BLaER1 (cell line): ENCODE data around the gene IFITM2.
A peak's percentile ranks its signal among the peaks of the same experiment; 100 is the strongest.
"Not testable (repeated sequence)": the region's sequence is repeated elsewhere in the genome, so short reads cannot be mapped to it uniquely, and the experiment has no call there.

ENCODE experiments used
- H3K27ac ChIP-seq: shearing (Covaris generic); formaldehyde crosslinking; 2 replicates; pipeline ENCODE4 v1.8.1; 2022
- H3K27me3 ChIP-seq: shearing (Covaris generic); formaldehyde crosslinking; 2 replicates; pipeline ENCODE4 v1.8.1; 2022
- H3K36me3 ChIP-seq: shearing (Covaris generic); formaldehyde crosslinking; 2 replicates; pipeline ENCODE4 v1.8.1; 2022
- H3K4me1 ChIP-seq: shearing (Covaris generic); formaldehyde crosslinking; 2 replicates; pipeline ENCODE4 v1.8.1; 2022
- H3K4me2 ChIP-seq: shearing (Covaris generic); formaldehyde crosslinking; 2 replicates; pipeline ENCODE4 v1.8.1; 2022
- H3K4me3 ChIP-seq: shearing (Covaris generic); formaldehyde crosslinking; 2 replicates; pipeline ENCODE4 v1.8.1; 2022
- H3K9ac ChIP-seq: shearing (Covaris generic); formaldehyde crosslinking; 2 replicates; pipeline ENCODE4 v1.8.1; 2022
- H3K9me3 ChIP-seq: shearing (Covaris generic); formaldehyde crosslinking; 2 replicates; pipeline ENCODE4 v1.8.1; 2022
- H4K20me1 ChIP-seq: shearing (Covaris generic); formaldehyde crosslinking; 2 replicates; pipeline ENCODE4 v1.8.1; 2022
- Cebpa-rat ChIP-seq: shearing (Covaris generic); IDR thresholded peaks from 2 replicates; pipeline ENCODE4 v1.8.1; 2022

Gene IFITM2

GRCh38 chr11:281486-282161 lies 26.0 kb upstream of the IFITM2 start:
- Histone ChIP-seq H3K4me1 (peaks cover 40% of the 10 kb centered on the region), H3K9me3 (peaks cover 10% of the 10 kb centered on the region; the same call in 1 of the 2 replicates), H3K36me3 (no peaks in the 10 kb centered on the region), H3K4me2 (peak overlapping the region; percentile 71), H3K9ac (no peak overlapping the region), H3K27me3 (peaks cover 92% of the 10 kb centered on the region), H4K20me1 (peaks cover 27% of the 10 kb centered on the region), H3K27ac (no peak overlapping the region), H3K4me3 (peak overlapping the region; percentile 53; the same call in 1 of the 2 replicates)
- no peak for TF ChIP-seq Cebpa-rat

- Histone ChIP-seq H3K4me2 (no peak overlapping the region), H3K27ac (no peak overlapping the region), H3K4me3 (no peak overlapping the region), H3K9me3 (peaks cover 8% of the 10 kb centered on the region; the same call in 1 of the 2 replicates), H3K4me1 (peaks cover 43% of the 10 kb centered on the region), H3K27me3 (peaks cover 98% of the 10 kb centered on the region), H3K9ac (no peak overlapping the region), H3K36me3 (no peaks in the 10 kb centered on the region), H4K20me1 (peaks cover 28% of the 10 kb centered on the region)
- no peak for TF ChIP-seq Cebpa-rat
Measured at GRCh38 chr11:282171-282570, 25.4 kb upstream of the IFITM2 start.

GRCh38 chr11:282630-283360 lies 24.8 kb upstream of the IFITM2 start:
- no peak for TF ChIP-seq Cebpa-rat
- peaks cover 35% of the 10 kb centered on the region for H4K20me1 ChIP-seq
- peaks cover 100% of the 10 kb centered on the region for H3K27me3 ChIP-seq
- no peak overlapping the region for H3K9ac ChIP-seq
- H3K9me3 ChIP-seq: peaks cover 8% of the 10 kb centered on the region; the same call in 1 of the 2 replicates
- no peak overlapping the region for H3K4me3 ChIP-seq
- no peaks in the 10 kb centered on the region for H3K36me3 ChIP-seq
- H3K4me2 ChIP-seq: no peak overlapping the region
- no peak overlapping the region for H3K27ac ChIP-seq
- H3K4me1 ChIP-seq: peaks cover 49% of the 10 kb centered on the region

GRCh38 chr11:283405-284104 lies 24.1 kb upstream of the IFITM2 start:
- no peak overlapping the region for H3K27ac ChIP-seq
- H3K36me3 ChIP-seq: no peaks in the 10 kb centered on the region
- no peak overlapping the region for H3K4me3 ChIP-seq
- H3K27me3 ChIP-seq: peaks cover 100% of the 10 kb centered on the region
- H3K4me1 ChIP-seq: peaks cover 56% of the 10 kb centered on the region
- H3K9ac ChIP-seq: no peak overlapping the region
- H3K4me2 ChIP-seq: no peak overlapping the region
- no peak for TF ChIP-seq Cebpa-rat
- H4K20me1 ChIP-seq: peaks cover 40% of the 10 kb centered on the region
- peaks cover 8% of the 10 kb centered on the region; the same call in 1 of the 2 replicates for H3K9me3 ChIP-seq

- Histone ChIP-seq H3K4me2 (no peak overlapping the region), H3K27me3 (peaks cover 95% of the 10 kb centered on the region), H3K9me3 (peaks cover 8% of the 10 kb centered on the region; the same call in 1 of the 2 replicates), H3K4me3 (no peak overlapping the region), H3K27ac (no peak overlapping the region), H3K9ac (no peak overlapping the region), H4K20me1 (peaks cover 40% of the 10 kb centered on the region), H3K4me1 (peaks cover 49% of the 10 kb centered on the region), H3K36me3 (no peaks in the 10 kb centered on the region)
- no peak for TF ChIP-seq Cebpa-rat
Measured at GRCh38 chr11:284105-285020, 23.3 kb upstream of the IFITM2 start.

- Histone ChIP-seq H3K27me3 (peaks cover 86% of the 10 kb centered on the region), H3K4me2 (no peak overlapping the region), H3K9me3 (peaks cover 6% of the 10 kb centered on the region; the same call in 1 of the 2 replicates), H4K20me1 (peaks cover 38% of the 10 kb centered on the region), H3K27ac (no peak overlapping the region), H3K9ac (no peak overlapping the region), H3K36me3 (no peaks in the 10 kb centered on the region), H3K4me1 (peaks cover 49% of the 10 kb centered on the region), H3K4me3 (no peak overlapping the region)
- no peak for TF ChIP-seq Cebpa-rat
Measured at GRCh38 chr11:285021-285893, 22.4 kb upstream of the IFITM2 start.

GRCh38 chr11:285894-286220 lies 21.8 kb upstream of the IFITM2 start:
- Histone ChIP-seq H3K9me3 (no peaks in the 10 kb centered on the region), H4K20me1 (peaks cover 34% of the 10 kb centered on the region), H3K27ac (no peak overlapping the region), H3K9ac (no peak overlapping the region), H3K4me3 (no peak overlapping the region), H3K36me3 (peaks cover 4% of the 10 kb centered on the region; the same call in 1 of the 2 replicates), H3K4me1 (peaks cover 49% of the 10 kb centered on the region), H3K27me3 (peaks cover 80% of the 10 kb centered on the region), H3K4me2 (no peak overlapping the region)
- no peak for TF ChIP-seq Cebpa-rat

- peak overlapping the region; percentile 81; the same call in 1 of the 2 replicates for H3K9ac ChIP-seq
- H3K4me3 ChIP-seq: peak overlapping the region; percentile 78
- H3K36me3 ChIP-seq: peaks cover 18% of the 10 kb centered on the region
- not testable (repeated sequence) for H3K9me3 ChIP-seq, H3K27ac ChIP-seq
- H3K4me2 ChIP-seq: peak overlapping the region; percentile 99
- peaks cover 50% of the 10 kb centered on the region for H3K4me1 ChIP-seq
- H4K20me1 ChIP-seq: peaks cover 24% of the 10 kb centered on the region
- H3K27me3 ChIP-seq: peaks cover 66% of the 10 kb centered on the region
Measured at GRCh38 chr11:286977-287820, 20.4 kb upstream of the IFITM2 start.
